Measurements from ENCODE around the gene TMEM59L. TPM values are rescaled to one million over a fixed set of nuclear protein-coding genes. Genes with fewer than 3 reads are reported as not detected.

The TMEM59L gene
- total and polyA plus RNA-seq, 9 of the 15 experiments (the other 6 are each of a cell fraction or from before 2014, with no cell fraction given), result 0.37 TPM; not detected in 8

DNA sequence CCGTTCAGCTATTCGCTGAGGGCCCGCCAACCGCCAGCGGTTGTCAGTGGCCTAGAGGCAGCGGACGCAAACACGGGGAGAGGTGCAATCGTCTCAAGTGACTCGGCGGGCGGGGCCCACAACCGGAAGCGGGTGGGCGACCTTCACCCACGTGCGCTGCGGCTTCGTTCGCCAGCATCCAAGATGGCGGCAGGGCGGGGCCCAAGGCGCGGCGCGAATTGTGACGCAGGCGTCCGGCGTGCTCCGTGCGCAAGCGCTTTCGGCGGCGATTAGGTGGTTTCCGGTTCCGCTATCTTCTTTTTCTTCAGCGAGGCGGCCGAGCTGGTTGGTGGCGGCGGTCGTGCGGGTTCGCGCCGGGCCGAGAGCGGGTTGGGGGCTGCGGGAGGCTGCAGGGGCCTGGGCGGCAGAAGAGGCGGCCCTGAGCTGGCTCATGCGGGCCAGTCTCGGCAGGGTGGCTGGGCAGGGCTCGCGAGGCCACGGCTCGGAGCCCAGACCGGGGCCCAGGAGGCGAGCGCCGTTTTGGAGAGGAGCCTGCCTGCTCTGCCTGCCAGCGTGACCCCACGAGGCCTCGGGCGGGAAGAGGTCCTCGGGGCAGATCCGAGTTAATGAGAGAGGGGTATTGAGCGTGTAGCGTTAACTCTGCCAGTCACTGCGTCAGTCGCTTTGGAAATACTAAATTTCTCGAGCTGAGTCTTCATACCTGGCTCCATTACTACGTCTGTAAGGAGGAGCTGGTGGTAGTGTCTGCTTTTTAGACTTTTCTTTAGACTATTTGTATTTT lies 40.9 kb upstream of the TMEM59L start, which contains the start of gene UBA52 (continued):
- TF ChIP-seq RFX5 (IDR thresholded peaks at IDR 0.05; ENCODE audit: low read depth, low read length), result no peak
- no peak for TF ChIP-seq BCL6 (CRISPR knock-in tag; IDR thresholded peaks at IDR 0.05)
- TF ChIP-seq RBFOX2 (IDR thresholded peaks at IDR 0.05; ENCODE audit: low read depth, low read length), result peak; percentile 100
- 0 out of 2 replicates have a peak, but pooled peaks have one; percentile 58 for TF ChIP-seq BRD4 (IDR thresholded peaks at IDR 0.05)
- peak; percentile 44; the same call in 1 of the 2 replicates for TF ChIP-seq CTBP1 (IDR thresholded peaks at IDR 0.05; ENCODE audit: borderline replicate concordance)
- TF ChIP-seq, protein P1, sequence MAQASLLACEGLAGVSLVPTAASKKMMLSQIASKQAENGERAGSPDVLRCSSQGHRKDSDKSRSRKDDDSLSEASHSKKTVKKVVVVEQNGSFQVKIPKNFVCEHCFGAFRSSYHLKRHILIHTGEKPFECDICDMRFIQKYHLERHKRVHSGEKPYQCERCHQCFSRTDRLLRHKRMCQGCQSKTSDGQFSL (CRISPR knock-in tag; IDR thresholded peaks at IDR 0.05), result no peak
- TF ChIP-seq, protein P1 (tag; IDR thresholded peaks at IDR 0.05), result no peak
- no peak for TF ChIP-seq BRF1 (IDR thresholded peaks at IDR 0.05; ENCODE audit: borderline replicate concordance, extremely low read depth, insufficient read length)
- TF ChIP-seq, protein P2, sequence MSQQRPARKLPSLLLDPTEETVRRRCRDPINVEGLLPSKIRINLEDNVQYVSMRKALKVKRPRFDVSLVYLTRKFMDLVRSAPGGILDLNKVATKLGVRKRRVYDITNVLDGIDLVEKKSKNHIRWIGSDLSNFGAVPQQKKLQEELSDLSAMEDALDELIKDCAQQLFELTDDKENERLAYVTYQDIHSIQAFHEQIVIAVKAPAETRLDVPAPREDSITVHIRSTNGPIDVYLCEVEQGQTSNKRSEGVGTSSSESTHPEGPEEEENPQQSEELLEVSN (IDR thresholded peaks at IDR 0.05; ENCODE audit: borderline replicate concordance in 1 of 2, extremely low read depth in 1 of 2, insufficient read depth in 1 of 2, insufficient read length in 1 of 2, low read depth in 1 of 2, low read length in 1 of 2, poor library complexity in 1 of 2, severe bottlenecking in 1 of 2), result peak; percentile 61 to 68
- TF ChIP-seq EP400 (IDR thresholded peaks at IDR 0.05), result peak; percentile 98
- TF ChIP-seq KAT2B (IDR thresholded peaks at IDR 0.05; ENCODE audit: low read depth, low read length), result no peak
- TF ChIP-seq CAMTA2 (CRISPR knock-in tag; conservative IDR thresholded peaks at IDR 0.05), result peak; percentile 78; the same call in 1 of the 2 replicates
- peak; percentile 49; the same call in 1 of the 2 replicates for TF ChIP-seq TCF7 (IDR thresholded peaks at IDR 0.05; ENCODE audit: borderline replicate concordance)
- TF ChIP-seq, protein P3, sequence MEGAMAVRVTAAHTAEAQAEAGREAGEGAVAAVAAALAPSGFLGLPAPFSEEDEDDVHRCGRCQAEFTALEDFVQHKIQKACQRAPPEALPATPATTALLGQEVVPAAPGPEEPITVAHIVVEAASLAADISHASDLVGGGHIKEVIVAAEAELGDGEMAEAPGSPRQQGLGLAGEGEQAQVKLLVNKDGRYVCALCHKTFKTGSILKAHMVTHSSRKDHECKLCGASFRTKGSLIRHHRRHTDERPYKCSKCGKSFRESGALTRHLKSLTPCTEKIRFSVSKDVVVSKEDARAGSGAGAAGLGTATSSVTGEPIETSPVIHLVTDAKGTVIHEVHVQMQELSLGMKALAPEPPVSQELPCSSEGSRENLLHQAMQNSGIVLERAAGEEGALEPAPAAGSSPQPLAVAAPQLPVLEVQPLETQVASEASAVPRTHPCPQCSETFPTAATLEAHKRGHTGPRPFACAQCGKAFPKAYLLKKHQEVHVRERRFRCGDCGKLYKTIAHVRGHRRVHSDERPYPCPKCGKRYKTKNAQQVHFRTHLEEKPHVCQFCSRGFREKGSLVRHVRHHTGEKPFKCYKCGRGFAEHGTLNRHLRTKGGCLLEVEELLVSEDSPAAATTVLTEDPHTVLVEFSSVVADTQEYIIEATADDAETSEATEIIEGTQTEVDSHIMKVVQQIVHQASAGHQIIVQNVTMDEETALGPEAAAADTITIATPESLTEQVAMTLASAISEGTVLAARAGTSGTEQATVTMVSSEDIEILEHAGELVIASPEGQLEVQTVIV (CRISPR knock-in tag; IDR thresholded peaks at IDR 0.05; ENCODE audit: borderline replicate concordance), result no peak
- peak; percentile 98 for TF ChIP-seq GABPB1 (CRISPR knock-in tag; IDR thresholded peaks at IDR 0.05)
- TF ChIP-seq C11orf30 (IDR thresholded peaks at IDR 0.05; ENCODE audit: low read depth), result peak; percentile 88
- TF ChIP-seq L3MBTL2 (IDR thresholded peaks at IDR 0.05), result peak; percentile 83; the same call in 1 of the 2 replicates
- TF ChIP-seq TAF7 (tag; IDR thresholded peaks at IDR 0.05), result 0 out of 2 replicates have a peak, but pooled peaks have one; percentile 36
- peak; percentile 95 for TF ChIP-seq POLR2AphosphoS2 (IDR thresholded peaks at IDR 0.05; ENCODE audit: low read length)
- 0 out of 2 replicates have a peak, but pooled peaks have one; percentile 6 for TF ChIP-seq ZNF12 (CRISPR knock-in tag; IDR thresholded peaks at IDR 0.05)
- TF ChIP-seq, protein P4, sequence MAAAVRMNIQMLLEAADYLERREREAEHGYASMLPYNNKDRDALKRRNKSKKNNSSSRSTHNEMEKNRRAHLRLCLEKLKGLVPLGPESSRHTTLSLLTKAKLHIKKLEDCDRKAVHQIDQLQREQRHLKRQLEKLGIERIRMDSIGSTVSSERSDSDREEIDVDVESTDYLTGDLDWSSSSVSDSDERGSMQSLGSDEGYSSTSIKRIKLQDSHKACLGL (CRISPR knock-in tag; IDR thresholded peaks at IDR 0.05; ENCODE audit: borderline replicate concordance, poor library complexity, severe bottlenecking), result peak; percentile 86
- TF ChIP-seq, protein P5, sequence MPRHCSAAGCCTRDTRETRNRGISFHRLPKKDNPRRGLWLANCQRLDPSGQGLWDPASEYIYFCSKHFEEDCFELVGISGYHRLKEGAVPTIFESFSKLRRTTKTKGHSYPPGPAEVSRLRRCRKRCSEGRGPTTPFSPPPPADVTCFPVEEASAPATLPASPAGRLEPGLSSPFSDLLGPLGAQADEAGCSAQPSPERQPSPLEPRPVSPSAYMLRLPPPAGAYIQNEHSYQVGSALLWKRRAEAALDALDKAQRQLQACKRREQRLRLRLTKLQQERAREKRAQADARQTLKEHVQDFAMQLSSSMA (CRISPR knock-in tag; IDR thresholded peaks at IDR 0.05), result peak; percentile 66; the same call in 1 of the 2 replicates
- peak; percentile 18; the same call in 1 of the 2 replicates for TF ChIP-seq NFIC (IDR thresholded peaks at IDR 0.05)
